Brain pericyte (primary cell): ENCODE data around the gene AKAIN1.
A peak's percentile ranks its signal among the peaks of the same experiment; 100 is the strongest.

Source experiments
- DNase-seq: peaks from one replicate; pipeline ENCODE4 v3.0.0-alpha.2; 2012; ENCODE audit warnings: low read depth, low spot score

Gene AKAIN1, protein sequence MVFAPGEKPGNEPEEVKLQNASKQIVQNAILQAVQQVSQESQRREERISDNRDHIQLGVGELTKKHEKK

GRCh38 chr18:5197032-5197434 is at the start of gene AKAIN1:
Gene AKAIN1, minus strand, starts transcription at chr18:5197257. Its CDS starts 204 bp downstream, at chr18:5197053.
- DNase-seq, result no peak

GRCh38 chr18:5244941-5245340 is 47.9 kb upstream of the AKAIN1 start:
- no peak for DNase-seq

GRCh38 chr18:5239447-5239846 is 42.4 kb upstream of the AKAIN1 start:
- no peak for DNase-seq

DNA sequence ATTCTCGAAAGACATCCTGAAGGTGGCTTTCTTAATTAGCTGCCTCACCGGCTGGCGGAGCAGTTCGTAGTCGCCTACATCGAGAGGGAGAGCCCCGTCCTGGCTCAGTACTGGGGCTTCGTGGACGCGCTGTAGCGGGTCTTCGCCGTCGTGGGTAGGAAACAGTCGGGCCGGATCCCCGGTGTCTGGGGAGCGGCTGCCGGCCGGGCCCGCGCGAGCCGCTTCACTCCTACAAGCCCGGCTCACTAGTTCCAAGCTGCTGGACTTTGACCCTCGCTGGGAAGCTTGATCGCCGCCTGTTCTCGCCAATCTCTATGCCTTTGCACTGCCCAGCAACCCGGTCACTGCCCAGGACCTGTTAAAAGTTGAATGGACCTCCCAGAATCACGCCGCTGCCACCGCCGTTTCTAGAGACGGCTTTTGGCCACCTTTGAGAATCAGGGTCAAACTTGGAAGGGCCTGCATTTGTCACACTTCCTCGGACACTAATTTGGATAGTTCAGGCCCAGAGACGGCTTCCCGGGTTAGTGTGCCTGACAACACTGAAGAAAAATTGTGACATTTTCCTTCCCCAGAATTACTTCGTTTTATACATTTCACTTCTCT is 41.4 kb upstream of the AKAIN1 start:
- DNase-seq, result no peak

DNA sequence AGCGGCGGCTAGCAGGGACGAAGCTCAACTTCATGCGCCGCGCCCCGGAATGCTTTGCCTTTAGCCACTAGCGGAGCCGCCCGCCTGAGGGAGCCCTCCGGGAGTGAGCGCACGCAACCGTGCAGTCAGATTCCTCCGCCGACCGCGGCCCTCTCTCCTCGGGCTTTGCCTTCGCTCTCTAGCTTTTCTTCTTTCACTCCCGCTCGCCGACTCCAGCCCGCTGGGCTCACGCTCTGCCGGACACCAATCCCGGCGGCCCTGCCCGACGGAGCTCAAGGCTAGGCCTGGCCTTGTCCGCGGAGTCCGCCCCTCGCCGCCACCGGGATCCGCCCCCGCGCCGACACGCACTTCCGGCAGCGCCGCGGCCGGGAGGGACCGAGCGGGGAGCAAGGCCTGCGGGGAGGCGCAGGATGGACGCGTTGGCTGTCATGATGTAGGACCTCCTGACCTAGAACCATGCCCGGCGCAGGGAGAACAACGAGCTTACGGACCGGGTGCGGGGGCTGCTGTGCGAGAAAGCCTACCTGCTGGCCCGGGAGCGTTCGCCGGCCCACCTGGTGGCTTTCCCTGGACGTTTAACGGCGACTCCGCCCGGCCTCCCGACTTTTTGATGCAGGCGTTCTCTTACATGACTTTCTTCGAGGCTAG is 40.8 kb upstream of the AKAIN1 start:
- peak; percentile 73 for DNase-seq

DNA sequence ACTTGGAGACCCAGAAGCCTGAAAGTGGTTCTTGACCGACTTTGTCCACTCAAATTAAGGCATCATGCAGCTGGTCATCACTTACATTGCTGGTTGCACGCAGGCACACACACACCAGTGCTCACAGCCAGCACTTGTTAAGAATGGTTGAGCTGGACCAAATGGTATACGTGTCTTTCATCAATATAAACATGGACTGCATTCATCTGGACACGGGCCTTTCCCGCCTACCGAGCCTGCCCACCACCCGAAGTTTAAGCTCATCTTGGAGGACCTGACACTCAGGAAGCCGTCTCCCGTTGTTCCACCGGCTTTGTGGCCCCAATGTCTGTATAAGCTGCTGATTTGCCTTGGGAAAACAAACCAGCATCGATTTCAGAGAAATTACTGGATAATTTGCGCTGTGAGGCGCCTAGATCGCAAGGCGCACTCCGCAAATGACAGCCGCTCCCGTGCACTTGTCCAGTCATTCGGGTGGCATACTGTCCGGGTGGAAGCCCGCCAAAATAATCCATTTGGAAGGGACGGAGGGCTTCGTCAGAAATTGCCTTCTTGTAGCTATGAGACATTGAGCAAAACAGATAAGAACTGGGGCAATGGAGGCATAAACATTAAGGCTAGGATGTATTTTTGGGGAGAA is 40.1 kb upstream of the AKAIN1 start:
- DNase-seq, result no peak

DNA sequence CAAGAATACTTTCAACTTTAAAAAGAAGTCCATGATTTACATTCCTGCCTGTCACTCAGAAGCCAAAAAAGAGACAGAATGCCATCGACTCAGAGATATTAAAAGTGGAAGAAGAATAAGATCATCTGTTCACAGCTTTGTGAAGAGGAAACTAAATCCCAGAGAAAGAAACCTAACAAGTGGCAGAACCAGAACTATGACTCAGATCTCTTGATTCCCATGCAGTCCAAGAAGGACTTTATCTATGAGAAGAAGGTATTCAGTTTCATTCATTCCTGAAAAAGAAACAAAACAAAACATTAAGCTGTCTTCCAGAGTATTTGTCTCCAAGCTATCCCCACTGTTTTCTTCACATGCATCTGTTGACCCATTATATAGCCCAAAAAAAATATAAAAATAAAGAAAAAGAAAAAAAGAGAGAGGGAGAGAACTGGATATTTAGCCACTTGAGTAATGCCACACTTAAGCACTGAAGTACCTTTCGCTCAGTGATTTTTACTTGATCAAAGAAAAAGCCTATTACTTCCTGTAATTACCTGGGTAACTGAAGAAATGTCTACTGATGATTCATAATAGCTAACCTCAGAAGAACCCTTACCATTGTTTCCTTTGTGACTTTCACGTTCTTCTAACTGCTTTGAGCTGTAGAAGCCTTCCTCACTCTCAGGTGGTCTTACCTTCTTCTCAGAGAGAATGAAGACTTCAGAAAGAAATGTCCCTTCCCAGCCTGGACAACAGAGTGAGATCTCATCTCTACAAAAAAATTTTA is 17.7 kb upstream of the AKAIN1 start:
- DNase-seq, result no peak

DNA sequence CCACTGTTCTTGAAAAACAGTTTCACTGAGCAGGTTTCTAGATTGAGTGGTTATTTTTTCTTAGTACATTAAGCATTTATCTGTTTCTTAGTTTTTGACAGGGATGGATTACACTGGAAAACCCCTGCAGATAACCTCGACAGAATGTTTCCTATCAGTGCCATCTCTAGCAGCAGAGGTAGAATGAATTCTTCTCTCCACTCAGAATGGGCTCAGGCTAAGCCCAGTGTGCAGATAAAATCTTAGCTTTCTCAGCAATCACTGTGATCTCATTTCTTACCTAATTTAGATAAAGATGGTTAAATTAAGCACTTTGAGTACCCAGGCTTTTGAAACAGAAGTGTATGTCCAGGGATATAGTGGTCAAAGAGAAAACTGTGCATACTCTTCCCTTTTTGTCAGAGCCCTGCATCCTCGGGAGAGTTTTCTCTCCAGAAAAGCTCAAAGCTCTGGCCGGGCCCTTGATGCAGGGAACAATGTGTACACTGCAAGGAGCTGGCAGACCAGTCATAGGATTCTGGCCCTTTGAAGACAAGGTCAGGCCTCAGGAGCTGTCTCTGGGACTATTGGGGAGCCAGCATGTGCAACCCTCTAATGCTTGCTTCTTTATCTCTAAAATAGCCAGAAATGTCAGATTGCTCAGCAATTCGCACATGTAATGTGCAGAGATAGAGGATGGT is 10.6 kb upstream of the AKAIN1 start:
- no peak for DNase-seq

DNA sequence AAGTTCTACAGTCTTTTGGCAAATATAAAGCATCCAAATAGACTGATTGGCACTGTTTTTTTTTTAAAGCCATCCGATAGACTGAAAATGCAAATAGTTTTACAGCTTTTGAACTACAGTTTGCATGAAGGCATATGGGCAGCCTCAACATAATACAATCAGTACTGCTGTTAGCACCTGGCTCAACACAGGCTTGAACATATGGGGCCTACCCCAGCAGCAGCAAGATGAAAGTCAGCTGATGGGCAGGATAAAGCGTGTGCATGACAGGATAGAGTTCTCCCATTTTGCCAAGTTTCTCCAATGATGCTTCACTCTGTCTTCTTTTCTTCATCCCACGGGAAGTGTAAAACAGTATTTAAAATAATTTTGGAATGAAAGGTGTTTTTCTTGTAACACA is 1.3 kb upstream of the AKAIN1 start:
- no peak for DNase-seq

DNA sequence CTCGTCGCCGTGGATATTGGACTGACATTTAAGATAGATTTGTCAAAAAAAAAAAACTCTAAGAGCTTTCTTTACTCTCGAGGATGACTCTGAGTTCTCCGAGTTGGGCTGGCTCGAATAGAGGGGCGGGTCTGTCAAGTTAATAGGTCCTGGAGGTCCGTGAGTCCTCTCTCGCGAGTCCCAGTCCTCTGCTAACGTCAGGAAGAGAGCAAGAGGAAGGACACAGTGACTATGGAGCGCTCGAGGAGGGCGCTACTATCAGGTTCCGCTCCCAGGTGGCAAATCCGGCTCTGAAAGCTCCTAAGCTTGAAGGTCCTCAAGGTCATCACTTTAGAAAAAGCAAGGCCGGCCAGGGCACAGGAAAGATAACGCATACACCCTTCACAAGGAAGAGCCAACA is 404 bp upstream of the AKAIN1 start:
- no peak for DNase-seq

GRCh38 chr18:5196253-5197031 is 615 bp downstream of the AKAIN1 start:
- no peak for DNase-seq

GRCh38 chr18:5195656-5196055 is 1.4 kb downstream of the AKAIN1 start:
- DNase-seq, result no peak

DNA sequence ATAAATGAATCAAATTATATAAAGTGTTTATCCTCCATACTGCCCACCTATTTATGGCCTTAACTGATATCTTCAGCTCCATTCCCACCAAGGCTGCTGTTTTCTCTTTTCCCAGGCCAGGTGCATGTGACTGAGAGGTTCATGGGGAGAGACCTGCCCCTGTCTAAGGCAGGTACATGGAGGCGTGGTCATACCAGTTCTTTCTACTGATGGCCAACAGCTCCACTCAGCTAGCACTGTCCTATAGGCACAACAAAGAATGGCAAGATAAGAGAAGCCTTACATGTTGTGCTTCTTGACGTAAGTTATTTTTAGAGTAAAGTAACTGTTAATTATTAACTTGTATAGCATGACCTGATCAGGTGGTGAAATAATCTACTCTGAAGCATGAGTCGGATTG is 16.8 kb downstream of the AKAIN1 start:
- no peak for DNase-seq

DNA sequence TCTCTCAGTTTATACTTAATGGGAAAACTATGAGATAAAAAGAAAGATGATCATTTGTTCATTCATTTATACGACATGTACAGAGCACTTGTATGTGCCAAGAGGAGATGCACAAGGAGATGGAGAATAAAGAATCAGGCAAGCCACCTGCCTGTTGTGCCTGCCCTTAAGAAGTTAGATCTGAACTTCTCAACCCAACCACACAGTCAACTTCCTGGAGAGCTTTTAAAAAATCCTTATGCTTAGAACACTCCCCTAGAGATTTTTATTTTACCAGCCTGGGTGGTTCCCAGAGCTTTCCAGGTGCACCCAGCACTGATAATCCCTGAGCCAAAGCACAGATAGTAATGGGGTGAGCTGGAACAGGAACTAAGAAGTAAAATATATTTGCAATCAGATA is 18.5 kb downstream of the AKAIN1 start:
- DNase-seq, result no peak

DNA sequence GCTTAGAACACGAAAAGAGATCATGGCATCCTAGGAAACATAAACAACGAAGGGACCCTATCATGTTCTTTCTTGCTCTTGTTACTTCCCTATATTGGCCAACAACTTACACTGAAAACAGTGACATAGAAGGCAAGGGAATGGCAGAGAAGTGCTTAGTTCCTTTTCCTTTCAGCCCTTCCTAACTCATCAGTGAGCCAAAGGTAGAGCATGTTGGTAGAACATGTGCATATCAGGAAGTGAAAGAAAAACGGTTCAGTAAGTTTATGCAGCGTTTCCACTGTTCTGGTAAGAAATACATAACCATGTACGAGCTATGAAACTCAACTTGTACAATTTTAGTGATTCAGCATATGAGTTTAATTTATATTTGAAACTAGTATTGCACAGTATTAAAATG is 21.7 kb downstream of the AKAIN1 start:
- DNase-seq, result no peak

DNA sequence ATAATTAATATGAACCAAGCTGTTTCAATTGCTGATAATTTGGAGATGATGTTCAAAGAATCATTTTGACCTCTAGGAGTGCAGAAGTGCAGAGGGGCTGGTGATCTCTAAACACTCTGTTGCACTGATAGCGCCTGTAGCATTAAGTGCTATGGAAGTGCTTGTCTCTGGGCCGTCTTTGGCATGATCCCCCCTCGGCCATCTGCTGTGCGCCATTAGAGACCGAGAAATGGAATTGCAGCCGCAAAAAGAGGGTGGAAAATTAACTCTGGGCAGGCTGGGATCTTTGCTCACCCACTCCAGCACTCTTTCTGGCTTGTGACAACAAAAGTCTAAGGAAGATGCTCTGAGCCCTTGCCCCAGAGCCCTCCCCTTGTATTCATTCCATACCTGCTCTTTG is 23.4 kb downstream of the AKAIN1 start:
- no peak for DNase-seq

DNA sequence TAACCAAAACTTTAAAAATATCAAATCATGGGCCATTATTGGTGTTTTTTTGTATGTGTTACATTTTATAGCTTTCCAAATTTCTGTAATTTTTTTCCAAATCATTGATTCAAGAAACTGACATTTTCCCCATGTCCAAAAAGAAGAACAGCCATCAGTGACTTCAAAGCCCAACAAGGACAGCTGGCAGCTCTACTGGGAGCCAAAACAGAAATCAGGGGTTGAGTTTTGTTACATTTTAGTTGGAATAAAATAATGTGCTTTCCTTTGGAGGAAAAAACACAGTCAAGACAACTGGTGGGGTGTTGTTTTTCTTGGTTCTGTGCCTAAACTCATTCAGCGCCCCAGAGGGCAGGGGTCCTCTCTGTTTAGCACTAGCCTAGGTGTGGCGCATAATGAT is 23.8 kb downstream of the AKAIN1 start:
- no peak for DNase-seq

DNA sequence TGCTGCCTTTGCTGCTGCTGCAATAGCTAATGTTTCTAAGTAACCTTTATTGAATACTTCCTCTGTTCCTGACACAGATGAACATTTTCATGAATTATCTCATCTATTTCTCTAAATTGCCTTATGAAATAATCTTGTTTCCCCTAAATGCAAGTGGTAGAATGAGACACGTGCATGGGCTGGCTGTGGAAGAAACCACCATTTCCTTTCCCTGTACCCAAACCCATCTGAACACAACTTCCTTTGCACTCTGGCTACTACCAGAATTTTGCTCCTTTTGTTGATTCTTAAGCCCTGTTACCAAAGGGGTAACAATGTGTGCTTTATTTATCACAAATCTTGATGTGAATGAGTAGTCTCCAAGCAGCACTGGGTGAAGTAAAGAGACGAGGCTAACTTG is 29.2 kb downstream of the AKAIN1 start:
- DNase-seq, result no peak

- no peak for DNase-seq
These were observed 30.3 kb downstream of the AKAIN1 start for GRCh38 chr18:5166606-5167280.

- no peak for DNase-seq
These were observed 32.2 kb downstream of the AKAIN1 start for GRCh38 chr18:5164903-5165302.
